ENCODE results near the gene NQO2. TPM values are rescaled to one million over a fixed set of nuclear protein-coding genes. Genes with fewer than 3 reads are reported as not detected.
A peak's percentile ranks its signal among the peaks of the same experiment; 100 is the strongest.

Gene NQO2
- total RNA-seq, 1 donor from 2014 or later, result 9.4 TPM

DNA sequence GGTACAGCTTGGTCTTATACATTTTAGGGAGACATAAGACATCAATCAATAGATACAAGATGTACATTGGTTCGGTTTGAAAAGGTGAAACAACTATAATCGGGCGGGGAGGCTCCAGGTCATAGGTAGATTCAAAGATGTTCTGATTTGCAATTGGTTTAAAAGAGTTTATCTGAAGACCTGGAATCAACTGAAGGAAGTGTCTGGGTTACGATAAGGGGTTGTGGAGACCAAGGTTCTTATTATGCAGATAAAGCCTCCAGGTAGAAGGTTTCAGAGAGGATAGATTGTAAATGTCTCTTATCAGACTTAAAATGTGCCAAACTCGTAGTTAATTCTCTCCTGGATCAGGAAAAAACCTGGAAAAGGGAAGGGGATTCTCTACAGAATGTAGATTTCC is 22.4 kb upstream of the NQO2 start:
- Mint-ChIP-seq H3K27ac (ENCODE audit: unreplicated experiment) (peak overlapping the region; percentile 48), H3K4me3 (ENCODE audit: unreplicated experiment) (no peak overlapping the region), H3K9me3 (ENCODE audit: unreplicated experiment) (no peaks in the 10 kb centered on the region), H3K27me3 (ENCODE audit: low read depth, unreplicated experiment) (peaks cover 6% of the 10 kb centered on the region), H3K36me3 (ENCODE audit: low read depth, unreplicated experiment) (no peaks in the 10 kb centered on the region), H3K4me1 (ENCODE audit: low read depth, unreplicated experiment) (peaks cover 21% of the 10 kb centered on the region)
- Histone ChIP-seq H3K79me2 (ENCODE audit: insufficient read depth, low read length) (no peaks in the 10 kb centered on the region), H3K4me3 (ENCODE audit: insufficient read depth, low read depth, low read length) (no peak overlapping the region), H3K36me3 (ENCODE audit: insufficient read depth, low read length) (no peaks in the 10 kb centered on the region), H3K27me3 (ENCODE audit: insufficient read depth, low read length) (no peaks in the 10 kb centered on the region), H3K27ac (ENCODE audit: low read depth, low read length) (peak overlapping the region; percentile 90), H3K9ac (ENCODE audit: low read length) (peak overlapping the region; percentile 76), H4K20me1 (ENCODE audit: insufficient read depth, low read length) (no peaks in the 10 kb centered on the region), H3K9me3 (ENCODE audit: insufficient read depth, low read depth, low read length) (no peaks in the 10 kb centered on the region), H3K4me1 (ENCODE audit: insufficient read depth, low read length) (peaks cover 24% of the 10 kb centered on the region), H3K4me2 (ENCODE audit: low read length) (peak overlapping the region; percentile 76), H2AFZ (ENCODE audit: low read depth, low read length) (no peak overlapping the region)
- FAIRE-seq, result no peak
- TF ChIP-seq EZH2 (IDR thresholded peaks at IDR 0.05; ENCODE audit: insufficient read depth, low read length) (no peak), CTCF (IDR thresholded peaks at IDR 0.05; ENCODE audit: insufficient read depth, low read depth, low read length) (no peak)
- DNase-seq (ENCODE audit: low read depth), result no peak

GRCh38 chr6:2977799-2978590 is 21.7 kb upstream of the NQO2 start:
- FAIRE-seq (no peak), DNase-seq (ENCODE audit: low read depth) (no peak)
- Histone ChIP-seq H4K20me1 (ENCODE audit: insufficient read depth, low read length) (no peaks in the 10 kb centered on the region), H3K4me3 (ENCODE audit: insufficient read depth, low read depth, low read length) (no peak overlapping the region), H3K27me3 (ENCODE audit: insufficient read depth, low read length) (no peaks in the 10 kb centered on the region), H2AFZ (ENCODE audit: low read depth, low read length) (no peak overlapping the region), H3K4me2 (ENCODE audit: low read length) (no peak overlapping the region), H3K9me3 (ENCODE audit: insufficient read depth, low read depth, low read length) (no peaks in the 10 kb centered on the region), H3K27ac (ENCODE audit: low read depth, low read length) (peak overlapping the region; percentile 90), H3K9ac (ENCODE audit: low read length) (no peak overlapping the region), H3K79me2 (ENCODE audit: insufficient read depth, low read length) (no peaks in the 10 kb centered on the region), H3K36me3 (ENCODE audit: insufficient read depth, low read length) (no peaks in the 10 kb centered on the region), H3K4me1 (ENCODE audit: insufficient read depth, low read length) (peaks cover 23% of the 10 kb centered on the region)
- no peak overlapping the region for H3K4me3 Mint-ChIP-seq (ENCODE audit: unreplicated experiment)
- no peaks in the 10 kb centered on the region for H3K9me3 Mint-ChIP-seq (ENCODE audit: unreplicated experiment)
- no peak overlapping the region for H3K27ac Mint-ChIP-seq (ENCODE audit: unreplicated experiment)
- TF ChIP-seq CTCF (IDR thresholded peaks at IDR 0.05; ENCODE audit: insufficient read depth, low read depth, low read length), result no peak
- no peak for TF ChIP-seq EZH2 (IDR thresholded peaks at IDR 0.05; ENCODE audit: insufficient read depth, low read length)
- peaks cover 21% of the 10 kb centered on the region for H3K4me1 Mint-ChIP-seq (ENCODE audit: low read depth, unreplicated experiment)
- no peaks in the 10 kb centered on the region for H3K36me3 Mint-ChIP-seq (ENCODE audit: low read depth, unreplicated experiment)
- peaks cover 9% of the 10 kb centered on the region for H3K27me3 Mint-ChIP-seq (ENCODE audit: low read depth, unreplicated experiment)

DNA sequence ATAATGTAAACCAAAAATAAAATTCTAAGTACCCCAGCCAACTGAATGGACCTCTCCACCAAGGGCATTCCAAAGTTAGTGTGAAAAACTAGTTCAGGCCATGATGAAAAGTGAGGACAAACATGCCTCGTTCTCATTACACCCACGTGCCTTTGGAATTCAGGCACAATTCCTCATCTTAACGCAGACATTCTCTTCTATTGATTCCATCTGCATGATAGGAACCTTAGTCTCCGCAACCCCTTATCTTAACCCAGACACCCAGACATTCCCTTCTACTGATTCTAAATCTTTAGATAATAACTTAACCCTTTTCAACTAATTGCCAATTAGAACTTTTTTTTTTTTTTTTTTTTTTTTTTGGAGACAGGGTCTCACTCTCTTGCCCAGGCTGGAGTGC is 20.8 kb upstream of the NQO2 start:
- no peak overlapping the region for H3K27ac ChIP-seq (ENCODE audit: low read depth, low read length)
- H4K20me1 ChIP-seq (ENCODE audit: insufficient read depth, low read length), result no peaks in the 10 kb centered on the region
- H3K36me3 ChIP-seq (ENCODE audit: insufficient read depth, low read length), result no peaks in the 10 kb centered on the region
- H3K9ac ChIP-seq (ENCODE audit: low read length), result no peak overlapping the region
- no peak overlapping the region for H3K4me2 ChIP-seq (ENCODE audit: low read length)
- no peaks in the 10 kb centered on the region for H3K9me3 Mint-ChIP-seq (ENCODE audit: unreplicated experiment)
- H3K27me3 Mint-ChIP-seq (ENCODE audit: low read depth, unreplicated experiment), result peaks cover 11% of the 10 kb centered on the region
- no peak for TF ChIP-seq CTCF (IDR thresholded peaks at IDR 0.05; ENCODE audit: insufficient read depth, low read depth, low read length)
- no peak for TF ChIP-seq EZH2 (IDR thresholded peaks at IDR 0.05; ENCODE audit: insufficient read depth, low read length)
- no peaks in the 10 kb centered on the region for H3K36me3 Mint-ChIP-seq (ENCODE audit: low read depth, unreplicated experiment)
- peaks cover 23% of the 10 kb centered on the region for H3K4me1 ChIP-seq (ENCODE audit: insufficient read depth, low read length)
- no peak overlapping the region for H3K4me3 Mint-ChIP-seq (ENCODE audit: unreplicated experiment)
- H3K79me2 ChIP-seq (ENCODE audit: insufficient read depth, low read length), result no peaks in the 10 kb centered on the region
- no peaks in the 10 kb centered on the region for H3K27me3 ChIP-seq (ENCODE audit: insufficient read depth, low read length)
- no peak overlapping the region for H3K4me3 ChIP-seq (ENCODE audit: insufficient read depth, low read depth, low read length)
- peaks cover 21% of the 10 kb centered on the region for H3K4me1 Mint-ChIP-seq (ENCODE audit: low read depth, unreplicated experiment)
- FAIRE-seq, result no peak
- no peak overlapping the region for H2AFZ ChIP-seq (ENCODE audit: low read depth, low read length)
- DNase-seq (ENCODE audit: low read depth), result no peak
- no peaks in the 10 kb centered on the region for H3K9me3 ChIP-seq (ENCODE audit: insufficient read depth, low read depth, low read length)
- H3K27ac Mint-ChIP-seq (ENCODE audit: unreplicated experiment), result peak overlapping the region; percentile 71
